HG03558 (cell line): ENCODE results near the gene SPATA20.

Experiments used
- ATAC-seq: cut with Tn5 transposase; IDR thresholded peaks from one replicate; pipeline ENCODE4 v1.9.1; 2021; ENCODE audit warnings: moderate number of reproducible peaks; ENCODE audit not compliant: unreplicated experiment; ENCODE audit errors: extremely low read depth

The SPATA20 gene

GRCh38 chr17:50519141-50519834 is 27.7 kb upstream of the SPATA20 start:
- ATAC-seq = no peak

GRCh38 chr17:50520483-50520882 is 26.5 kb upstream of the SPATA20 start:
- ATAC-seq = no peak

- no peak for ATAC-seq
Observed at GRCh38 chr17:50521514-50521913, 25.5 kb upstream of the SPATA20 start.

GRCh38 chr17:50522766-50523165 is 24.2 kb upstream of the SPATA20 start:
- ATAC-seq = no peak

- ATAC-seq = no peak
Observed at GRCh38 chr17:50523208-50523607, 23.8 kb upstream of the SPATA20 start.

- ATAC-seq = no peak
Observed at GRCh38 chr17:50524838-50525237, 22.1 kb upstream of the SPATA20 start.

- no peak for ATAC-seq
Observed at GRCh38 chr17:50527155-50527762, 19.7 kb upstream of the SPATA20 start.

- ATAC-seq = no peak
Observed at GRCh38 chr17:50527949-50528474, 19.0 kb upstream of the SPATA20 start.

- no peak for ATAC-seq
Observed at GRCh38 chr17:50529849-50530248, 17.1 kb upstream of the SPATA20 start.

GRCh38 chr17:50531428-50532025 is 15.4 kb upstream of the SPATA20 start:
- ATAC-seq = no peak

- ATAC-seq = no peak
Observed at GRCh38 chr17:50532452-50533024, 14.4 kb upstream of the SPATA20 start, which contains the start of gene EPN3. TSS of gene EPN3 (plus strand) at chr17:50532735. CDS start at chr17:50536557, 3,822 bp downstream.

- no peak for ATAC-seq
Observed at GRCh38 chr17:50533185-50533584, 13.8 kb upstream of the SPATA20 start.

GRCh38 chr17:50533720-50534148 is 13.2 kb upstream of the SPATA20 start:
- ATAC-seq = no peak

GRCh38 chr17:50534222-50534978 is 12.6 kb upstream of the SPATA20 start:
- no peak for ATAC-seq

- no peak for ATAC-seq
Observed at GRCh38 chr17:50534979-50535326, 12.0 kb upstream of the SPATA20 start.

- ATAC-seq = no peak
Observed at GRCh38 chr17:50535407-50535806, 11.6 kb upstream of the SPATA20 start.

- no peak for ATAC-seq
Observed at GRCh38 chr17:50536683-50537646, 10.0 kb upstream of the SPATA20 start.

GRCh38 chr17:50537721-50538548 is 9.0 kb upstream of the SPATA20 start:
- no peak for ATAC-seq
